Sigmoid colon (tissue), 7 donors: Measurements from ENCODE around the gene THSD7A. TPM values are rescaled to one million over a fixed set of nuclear protein-coding genes. Genes with fewer than 3 reads are reported as not detected.
A peak's percentile ranks its signal among the peaks of the same experiment; 100 is the strongest.

ENCODE experiments used
- DNase-seq: peaks from one replicate; pipeline ENCODE4 v3.0.0-alpha.2; 2019
- H3K27ac ChIP-seq, 4 donors: fragments of 200-600 bp; sonication (generic); one replicate each; pipeline ENCODE4 v1.5.1; 2016 to 2019; ENCODE audit warnings: mild to moderate bottlenecking in 1 of 4
- H3K27me3 ChIP-seq, 3 donors: fragments of 200-600 bp; sonication (generic); one replicate each; pipeline ENCODE4 v1.5.1; 2019; ENCODE audit warnings: mild to moderate bottlenecking in 1 of 3
- H3K36me3 ChIP-seq, 4 donors: fragments of 200-600 bp; sonication (generic); one replicate each; pipeline ENCODE4 v1.5.1; 2016 to 2019
- H3K4me1 ChIP-seq, 4 donors: fragments of 200-600 bp; sonication (generic); one replicate each; pipeline ENCODE4 v1.5.1; 2017 to 2019
- H3K4me3 ChIP-seq, 4 donors: fragments of 200-600 bp; sonication (generic); one replicate each; pipeline ENCODE4 v1.5.1; 2017 to 2019; ENCODE audit warnings: mild to moderate bottlenecking in 2 of 4, moderate library complexity in 1 of 4
- H3K9me3 ChIP-seq, 4 donors: fragments of 200-600 bp in 3 of 4; sonication (generic) in 3 of 4; one replicate each; pipeline versions ENCODE4 v1.5.1 to v1.6.1; 2013 to 2019
- EP300 ChIP-seq, 4 donors: sonication (generic); formaldehyde crosslinking; IDR thresholded peaks; one replicate each; pipeline ENCODE4 v1.6.1; 2017; ENCODE audit warnings: antibody characterized with exemption in 4 of 4
- POLR2A ChIP-seq, 2 donors: fragments of 450-650 bp; IDR thresholded peaks; one replicate each; pipeline ENCODE4 v1.6.1; 2016; ENCODE audit warnings: antibody characterized with exemption in 2 of 2, mild to moderate bottlenecking in 2 of 2, moderate library complexity in 2 of 2
- POLR2AphosphoS5 ChIP-seq, 4 donors: sonication (generic); formaldehyde crosslinking; IDR thresholded peaks; one replicate each; pipeline ENCODE4 v1.6.1; 2017; ENCODE audit warnings: antibody characterized with exemption in 4 of 4
- WGBS, 2 donors: extraction: QIAGEN DNeasy Blood & Tissue Kit; methylation state at CpG; one replicate each; pipeline ENCODE4 v1.1.7; 2013; 5-methylcytosine and 5-hydroxymethylcytosine counted together
- intact Hi-C: fragments of 100-400 bp; cut with DNase I; formaldehyde crosslinking; loops from one replicate; pipeline ENCODE4 v1.15.1; 2023
- polyA plus RNA-seq, 3 donors: library from polyadenylated mRNA; stranded (reverse); fragments of 200-250 nt; gene quantifications; one replicate each; pipeline ENCODE4 v1.2.3, GENCODE V29; 2013
- total RNA-seq, 4 donors: library from RNA; depleted of rRNA; stranded (reverse); fragments of >200 nt; gene quantifications; one replicate each; pipeline ENCODE4 v1.1.0, GENCODE V29; 2016
- TF ChIP-seq, protein P1 (sequence below), 4 experiments: fragments of 450-650 bp in 3 of 4; fragments of 200-600 bp in 1 of 4; IDR thresholded peaks; one replicate each; pipeline ENCODE4 v1.5.1; 2016 to 2019; ENCODE audit warnings: antibody characterized with exemption in 4 of 4, mild to moderate bottlenecking in 3 of 4, moderate library complexity in 2 of 4
- donor health status: healthy with polysubstance abuse.
- donor health status: Bipolar disorder and iron deficiency.
- donor health status: healthy.

THSD7A gene
- total and polyA plus RNA-seq, 7 donors: under 0.01 to 6.9 (median 5.0) TPM

DNA sequence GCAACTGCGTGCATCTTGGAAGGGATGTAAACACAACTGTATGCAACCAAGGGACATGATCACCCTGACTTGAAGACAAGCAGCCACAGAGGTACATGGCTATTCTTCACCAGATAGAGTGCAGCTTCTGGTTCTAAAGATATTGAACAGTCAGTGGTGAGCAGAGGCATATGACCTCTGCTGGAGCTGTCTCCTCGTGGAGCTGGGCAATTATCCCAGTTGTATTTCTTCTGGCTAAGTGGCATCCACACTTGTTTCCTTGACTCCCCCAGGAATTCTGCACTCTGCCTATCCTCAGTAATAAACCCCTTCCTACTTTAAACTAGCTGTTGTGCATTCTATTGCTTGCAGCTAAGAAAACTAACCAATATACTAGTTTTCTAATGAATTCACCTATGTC, 216.8 kb downstream of the THSD7A start:
- Histone ChIP-seq H3K36me3 (no peaks in the 10 kb centered on the region), H3K27ac (no peak overlapping the region), H3K4me3 (no peak overlapping the region), H3K9me3 (no peaks in the 10 kb centered on the region), H3K27me3 (no peaks in the 10 kb centered on the region), H3K4me1 (peaks cover 0 to 8% (median 0%) of the 10 kb centered on the region in 4 donors)
- 67 to 74% methylated on average over 2 of the region's 2 CpGs for WGBS, 2 donors
- intact Hi-C loops: no loop called here
- TF ChIP-seq EP300 (IDR thresholded peaks at IDR 0.05): no peak
- no peak for TF ChIP-seq POLR2A (IDR thresholded peaks at IDR 0.05)
- TF ChIP-seq POLR2AphosphoS5 (IDR thresholded peaks at IDR 0.05): no peak
- TF ChIP-seq, protein P1, sequence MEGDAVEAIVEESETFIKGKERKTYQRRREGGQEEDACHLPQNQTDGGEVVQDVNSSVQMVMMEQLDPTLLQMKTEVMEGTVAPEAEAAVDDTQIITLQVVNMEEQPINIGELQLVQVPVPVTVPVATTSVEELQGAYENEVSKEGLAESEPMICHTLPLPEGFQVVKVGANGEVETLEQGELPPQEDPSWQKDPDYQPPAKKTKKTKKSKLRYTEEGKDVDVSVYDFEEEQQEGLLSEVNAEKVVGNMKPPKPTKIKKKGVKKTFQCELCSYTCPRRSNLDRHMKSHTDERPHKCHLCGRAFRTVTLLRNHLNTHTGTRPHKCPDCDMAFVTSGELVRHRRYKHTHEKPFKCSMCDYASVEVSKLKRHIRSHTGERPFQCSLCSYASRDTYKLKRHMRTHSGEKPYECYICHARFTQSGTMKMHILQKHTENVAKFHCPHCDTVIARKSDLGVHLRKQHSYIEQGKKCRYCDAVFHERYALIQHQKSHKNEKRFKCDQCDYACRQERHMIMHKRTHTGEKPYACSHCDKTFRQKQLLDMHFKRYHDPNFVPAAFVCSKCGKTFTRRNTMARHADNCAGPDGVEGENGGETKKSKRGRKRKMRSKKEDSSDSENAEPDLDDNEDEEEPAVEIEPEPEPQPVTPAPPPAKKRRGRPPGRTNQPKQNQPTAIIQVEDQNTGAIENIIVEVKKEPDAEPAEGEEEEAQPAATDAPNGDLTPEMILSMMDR (IDR thresholded peaks at IDR 0.05): no peak
- no peak for DNase-seq

DNA sequence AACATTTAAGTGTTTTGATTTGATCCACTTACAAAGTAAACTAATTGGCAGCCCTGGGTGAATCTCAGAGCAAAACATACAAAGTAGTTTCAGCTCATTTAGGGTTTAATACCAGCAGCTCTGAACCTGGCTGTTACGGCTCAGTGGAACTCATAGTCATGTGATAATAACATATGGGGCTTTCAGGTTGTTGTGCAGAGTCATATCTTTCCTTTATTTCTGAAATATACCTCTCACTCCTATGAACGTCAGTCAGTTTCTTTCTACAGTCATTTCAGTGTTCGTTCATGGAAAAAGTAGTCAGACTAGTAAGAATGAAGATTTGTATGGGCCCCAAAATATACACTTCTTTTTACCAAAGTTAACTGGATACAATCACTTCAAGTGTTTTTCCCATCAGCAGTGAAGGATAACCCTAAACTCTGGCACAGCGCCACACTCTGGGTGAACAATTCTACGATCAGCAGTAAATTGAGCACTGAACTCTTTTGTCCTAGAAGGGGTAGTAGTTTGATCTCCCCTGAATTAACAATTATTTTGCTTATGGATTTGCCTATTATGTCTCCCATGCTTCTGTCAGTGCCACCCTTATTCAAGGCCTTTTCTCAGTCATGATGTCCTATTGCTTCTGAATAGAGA, 218.6 kb downstream of the THSD7A start:
- intact Hi-C loops: no loop called here
- Histone ChIP-seq H3K27ac (no peak overlapping the region), H3K27me3 (no peaks in the 10 kb centered on the region), H3K4me1 (peaks cover 0 to 26% (median 10%) of the 10 kb centered on the region in 4 donors), H3K4me3 (no peak overlapping the region), H3K9me3 (no peaks in the 10 kb centered on the region), H3K36me3 (no peaks in the 10 kb centered on the region)
- DNase-seq: no peak
- TF ChIP-seq EP300 (IDR thresholded peaks at IDR 0.05): no peak
- no peak for TF ChIP-seq POLR2A (IDR thresholded peaks at IDR 0.05)
- no peak for TF ChIP-seq POLR2AphosphoS5 (IDR thresholded peaks at IDR 0.05)
- TF ChIP-seq, protein P1 (IDR thresholded peaks at IDR 0.05): no peak
- whole genome bisulfite sequencing, 2 donors: 79 to 93% methylated on average over 5 of the region's 5 CpGs

DNA sequence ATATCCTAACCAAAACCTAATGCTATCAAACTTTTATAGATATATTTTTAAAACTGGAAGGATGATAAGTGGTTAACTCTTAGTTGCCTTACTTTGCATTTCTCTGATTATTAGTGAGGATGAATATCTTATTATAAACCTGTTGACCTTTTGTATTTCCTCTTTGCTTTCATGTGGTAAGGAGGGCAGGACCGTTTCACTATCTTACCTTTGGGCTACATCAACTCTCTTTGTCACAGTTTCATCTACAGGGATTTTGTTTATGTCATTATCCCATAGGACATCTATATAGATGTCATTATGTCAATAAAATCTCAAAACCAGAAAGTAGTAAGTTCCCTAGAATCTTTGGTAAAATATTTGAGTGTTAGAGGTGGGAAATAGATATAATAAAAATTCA, 219.3 kb downstream of the THSD7A start:
- DNase-seq: no peak
- intact Hi-C loops: no loop called here
- WGBS, 2 donors: 59 to 68% methylated on average over 1 of the region's 1 CpG
- Histone ChIP-seq H3K4me3 (no peak overlapping the region), H3K4me1 (peaks cover 0 to 26% (median 10%) of the 10 kb centered on the region in 4 donors), H3K36me3 (no peaks in the 10 kb centered on the region), H3K9me3 (no peaks in the 10 kb centered on the region), H3K27me3 (no peaks in the 10 kb centered on the region), H3K27ac (no peak overlapping the region)
- no peak for TF ChIP-seq POLR2AphosphoS5 (IDR thresholded peaks at IDR 0.05)
- no peak for TF ChIP-seq POLR2A (IDR thresholded peaks at IDR 0.05)
- no peak for TF ChIP-seq EP300 (IDR thresholded peaks at IDR 0.05)
- TF ChIP-seq, protein P1 (IDR thresholded peaks at IDR 0.05): no peak

DNA sequence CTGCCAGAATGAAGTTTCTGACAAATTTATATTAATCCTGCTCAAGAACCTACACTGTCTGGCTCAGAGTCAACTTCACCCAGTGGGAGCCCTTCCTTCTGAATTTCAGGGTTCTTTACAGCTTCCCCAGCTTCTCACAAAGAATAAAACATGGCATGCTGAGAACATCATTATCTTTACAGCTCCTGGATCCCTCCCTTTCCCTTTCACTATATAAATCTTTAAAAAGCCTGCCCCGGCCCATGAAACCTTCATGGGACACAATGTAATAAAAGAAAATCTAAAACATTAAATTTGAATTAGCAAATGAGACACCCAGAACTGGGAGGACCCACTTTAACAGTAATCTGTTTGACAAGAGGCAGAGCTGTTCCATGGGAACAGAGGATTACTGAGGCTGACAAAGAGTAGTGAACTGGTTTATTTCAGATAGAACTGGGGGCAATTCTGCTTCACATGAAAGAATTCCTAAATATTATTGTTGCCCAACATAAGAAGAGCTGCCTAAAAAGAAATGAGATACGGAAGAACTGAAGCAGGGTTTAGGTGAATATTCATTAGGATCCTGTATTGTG, 222.8 kb downstream of the THSD7A start:
- H3K27ac ChIP-seq: peak overlapping the region in 3 of 4 donors; percentile 33 to 54 (median 42)
- no peak overlapping the region for H3K4me3 ChIP-seq
- intact Hi-C loops: no loop called here
- no peaks in the 10 kb centered on the region for H3K36me3 ChIP-seq
- WGBS, 2 donors: 71% methylated on average over 2 of the region's 2 CpGs
- H3K9me3 ChIP-seq: no peaks in the 10 kb centered on the region
- H3K27me3 ChIP-seq: no peaks in the 10 kb centered on the region
- TF ChIP-seq EP300 (IDR thresholded peaks at IDR 0.05) (no peak), POLR2AphosphoS5 (IDR thresholded peaks at IDR 0.05) (peak in 1 of 4 donors; percentile 15)
- TF ChIP-seq, protein P1 (IDR thresholded peaks at IDR 0.05): no peak
- DNase-seq: no peak
- H3K4me1 ChIP-seq: peaks cover 0 to 45% (median 19%) of the 10 kb centered on the region in 4 donors
